HEK293 (cell line): ENCODE data around the gene CMYA5.

Source experiments
- CTCF ChIA-PET: fragments of 350-600 bp; formaldehyde crosslinking; extraction: SDS; loops from one replicate; lab custom pipeline; 2021; ENCODE audit warnings: antibody characterized with exemption; lab: Yijun Ruan, JAX
- POLR2A ChIA-PET: fragments of 300-600 bp; formaldehyde crosslinking; extraction: SDS; loops from one replicate; lab custom pipeline; 2020; ENCODE audit warnings: antibody characterized with exemption, inconsistent platforms; lab: Yijun Ruan, JAX
- H3K27ac ChIP-seq: fragments of 200-500 bp; sonication (Bioruptor generic); 2 replicates; pipeline ENCODE4 v1.5.1; 2014; ENCODE audit warnings: low read depth, low read length, control low read depth, inconsistent platforms; ENCODE audit errors: extremely low read depth
- H3K36me3 ChIP-seq, 2 experiments: fragments of 200-500 bp in 1 of 2; sonication (Bioruptor generic) in 1 of 2; 1 replicate in 1 of 2; 2 replicates in 1 of 2; pipeline ENCODE4 v1.5.1; 2014 to 2017; ENCODE audit warnings: inconsistent platforms in 2 of 2, low read length in 2 of 2; ENCODE audit not compliant: control insufficient read depth in 2 of 2, insufficient read depth in 1 of 2
- H3K4me1 ChIP-seq: fragments of 200-500 bp; sonication (Bioruptor generic); 2 replicates; pipeline ENCODE4 v1.5.1; 2014; ENCODE audit warnings: mild to moderate bottlenecking, low read length, inconsistent platforms; ENCODE audit not compliant: control insufficient read depth, insufficient read depth
- H3K4me3 ChIP-seq: 2 replicates; pipeline ENCODE4 v1.5.1; 2011; ENCODE audit warnings: low read depth, mild to moderate bottlenecking, control low read depth, low read length, moderate library complexity
- H3K9me3 ChIP-seq: fragments of 200-500 bp; sonication (Bioruptor generic); 2 replicates; pipeline ENCODE4 v1.5.1; 2014; ENCODE audit warnings: low read depth, low read length, inconsistent platforms; ENCODE audit not compliant: control insufficient read depth, insufficient read depth
- KLF7 ChIP-seq: fragments of 450-650 bp; formaldehyde crosslinking; IDR thresholded peaks from 2 replicates; pipeline ENCODE4 v1.5.1; 2016; ENCODE audit warnings: missing biosample characterization, missing genetic modification characterization, borderline replicate concordance
- PRDM1 ChIP-seq: fragments of 450-650 bp; formaldehyde crosslinking; IDR thresholded peaks from 2 replicates; pipeline ENCODE4; 2016; ENCODE audit warnings: missing biosample characterization, missing genetic modification characterization
- REST ChIP-seq: fragments of 450-650 bp; formaldehyde crosslinking; IDR thresholded peaks from 2 replicates; pipeline ENCODE4 v1.5.1; 2016; ENCODE audit warnings: missing biosample characterization, missing genetic modification characterization
- SALL2 ChIP-seq: fragments of 450-650 bp; formaldehyde crosslinking; IDR thresholded peaks from 2 replicates; pipeline ENCODE4 v1.5.0; 2017; ENCODE audit warnings: missing biosample characterization, mild to moderate bottlenecking, missing genetic modification characterization, borderline replicate concordance
- ZBTB17 ChIP-seq: fragments of 450-650 bp; formaldehyde crosslinking; IDR thresholded peaks from 2 replicates; pipeline ENCODE4 v1.5.1; 2016; ENCODE audit warnings: missing biosample characterization, missing genetic modification characterization
- ZNF132 ChIP-seq: fragments of 450-650 bp; formaldehyde crosslinking; IDR thresholded peaks from 2 replicates; pipeline ENCODE4 v1.5.1; 2017; ENCODE audit warnings: missing biosample characterization, missing genetic modification characterization, borderline replicate concordance
- ZNF169 ChIP-seq: fragments of 450-650 bp; formaldehyde crosslinking; IDR thresholded peaks from 2 replicates; pipeline ENCODE4 v1.5.1; 2016; ENCODE audit warnings: missing biosample characterization, missing genetic modification characterization
- ZNF174 ChIP-seq: fragments of 450-650 bp; formaldehyde crosslinking; IDR thresholded peaks from 2 replicates; pipeline ENCODE4 v1.5.0; 2017; ENCODE audit warnings: missing biosample characterization, mild to moderate bottlenecking, missing genetic modification characterization
- ZNF248 ChIP-seq: fragments of 450-650 bp; formaldehyde crosslinking; IDR thresholded peaks from 2 replicates; pipeline ENCODE4 v1.5.1; 2017; ENCODE audit warnings: missing biosample characterization, missing genetic modification characterization
- ZNF544 ChIP-seq: fragments of 450-650 bp; formaldehyde crosslinking; IDR thresholded peaks from 2 replicates; pipeline ENCODE4 v1.5.0; 2017; ENCODE audit warnings: missing biosample characterization, missing genetic modification characterization
- ZNF621 ChIP-seq: fragments of 450-650 bp; formaldehyde crosslinking; IDR thresholded peaks from 2 replicates; pipeline ENCODE4 v1.5.1; 2017; ENCODE audit warnings: missing biosample characterization, missing genetic modification characterization
- ZNF704 ChIP-seq: fragments of 450-650 bp; formaldehyde crosslinking; IDR thresholded peaks from 2 replicates; pipeline ENCODE4 v1.5.1; 2016; ENCODE audit warnings: missing biosample characterization, missing genetic modification characterization
- TF ChIP-seq, protein P1 (sequence below): fragments of 450-650 bp; formaldehyde crosslinking; IDR thresholded peaks from 2 replicates; pipeline ENCODE4 v1.5.0; 2017; ENCODE audit warnings: missing biosample characterization, missing genetic modification characterization, borderline replicate concordance
- TF ChIP-seq, protein P2 (sequence below): IDR thresholded peaks from 2 replicates; pipeline ENCODE4 v1.6.1; 2011; ENCODE audit warnings: mild to moderate bottlenecking, low read depth, low read length, borderline replicate concordance
- TF ChIP-seq, protein P3 (sequence below): fragments of 450-650 bp; formaldehyde crosslinking; IDR thresholded peaks from 2 replicates; pipeline ENCODE4 v1.5.1; 2016; ENCODE audit warnings: missing biosample characterization, missing genetic modification characterization, borderline replicate concordance

CMYA5 gene

GRCh38 chr5:79800979-79801827, 111.6 kb downstream of the CMYA5 start:
- Histone ChIP-seq H3K4me1 (no peaks in the 10 kb centered on the region), H3K36me3 (peaks cover 0 to 13% of the 10 kb centered on the region in 2 experiments; a peak in 1 of 3 replicates), H3K9me3 (no peaks in the 10 kb centered on the region), H3K4me3 (no peak overlapping the region), H3K27ac (no peak overlapping the region)
- ChIA-PET CTCF (interaction anchor here (0.6 kb wide), 1 partner anchor 253 kb away, joined by 6 read pairs; no protein-coding TSS in a partner anchor), POLR2A (no interaction called here)
- TF ChIP-seq ZNF169 (tag by site-specific recombination) (no peak), ZBTB17 (tag by site-specific recombination) (no peak), ZNF132 (tag by site-specific recombination) (no peak), ZNF174 (tag by site-specific recombination) (no peak), PRDM1 (tag by site-specific recombination) (peak; percentile 75)
- TF ChIP-seq, protein P1, sequence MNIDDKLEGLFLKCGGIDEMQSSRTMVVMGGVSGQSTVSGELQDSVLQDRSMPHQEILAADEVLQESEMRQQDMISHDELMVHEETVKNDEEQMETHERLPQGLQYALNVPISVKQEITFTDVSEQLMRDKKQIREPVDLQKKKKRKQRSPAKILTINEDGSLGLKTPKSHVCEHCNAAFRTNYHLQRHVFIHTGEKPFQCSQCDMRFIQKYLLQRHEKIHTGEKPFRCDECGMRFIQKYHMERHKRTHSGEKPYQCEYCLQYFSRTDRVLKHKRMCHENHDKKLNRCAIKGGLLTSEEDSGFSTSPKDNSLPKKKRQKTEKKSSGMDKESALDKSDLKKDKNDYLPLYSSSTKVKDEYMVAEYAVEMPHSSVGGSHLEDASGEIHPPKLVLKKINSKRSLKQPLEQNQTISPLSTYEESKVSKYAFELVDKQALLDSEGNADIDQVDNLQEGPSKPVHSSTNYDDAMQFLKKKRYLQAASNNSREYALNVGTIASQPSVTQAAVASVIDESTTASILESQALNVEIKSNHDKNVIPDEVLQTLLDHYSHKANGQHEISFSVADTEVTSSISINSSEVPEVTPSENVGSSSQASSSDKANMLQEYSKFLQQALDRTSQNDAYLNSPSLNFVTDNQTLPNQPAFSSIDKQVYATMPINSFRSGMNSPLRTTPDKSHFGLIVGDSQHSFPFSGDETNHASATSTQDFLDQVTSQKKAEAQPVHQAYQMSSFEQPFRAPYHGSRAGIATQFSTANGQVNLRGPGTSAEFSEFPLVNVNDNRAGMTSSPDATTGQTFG, result no peak

DNA sequence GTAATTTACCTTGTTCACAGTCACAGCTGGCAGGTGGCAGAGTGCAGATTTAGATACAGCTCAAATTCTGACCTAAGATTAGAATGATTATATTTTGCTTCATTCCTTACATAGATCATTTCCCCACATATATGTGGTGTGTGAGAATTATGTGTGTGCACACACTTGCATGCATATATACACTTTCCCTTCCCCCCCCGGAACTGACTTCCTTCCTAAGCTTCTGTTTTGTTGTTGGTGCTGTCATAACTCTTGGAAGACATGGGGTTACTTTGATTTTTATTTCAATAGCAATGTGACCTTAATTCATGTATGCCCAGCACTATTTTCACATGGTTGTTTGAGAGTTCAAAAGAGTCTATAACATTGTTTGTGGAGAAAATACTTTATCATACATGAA, 112.8 kb downstream of the CMYA5 start:
- H3K36me3 ChIP-seq, result peaks cover 0 to 13% of the 10 kb centered on the region in 2 experiments; a peak in 1 of 3 replicates
- CTCF ChIA-PET, result interaction anchor here (0.6 kb wide), 1 partner anchor 74 kb away, joined by 3 read pairs; no protein-coding TSS in a partner anchor
- H3K9me3 ChIP-seq, result no peaks in the 10 kb centered on the region
- POLR2A ChIA-PET, result interaction anchor here (0.6 kb wide), 1 partner anchor 191 kb away, joined by 3 read pairs; no protein-coding TSS in a partner anchor
- H3K4me1 ChIP-seq, result no peaks in the 10 kb centered on the region
- H3K4me3 ChIP-seq, result no peak overlapping the region
- TF ChIP-seq KLF7 (tag by site-specific recombination), result no peak
- TF ChIP-seq, protein P2, sequence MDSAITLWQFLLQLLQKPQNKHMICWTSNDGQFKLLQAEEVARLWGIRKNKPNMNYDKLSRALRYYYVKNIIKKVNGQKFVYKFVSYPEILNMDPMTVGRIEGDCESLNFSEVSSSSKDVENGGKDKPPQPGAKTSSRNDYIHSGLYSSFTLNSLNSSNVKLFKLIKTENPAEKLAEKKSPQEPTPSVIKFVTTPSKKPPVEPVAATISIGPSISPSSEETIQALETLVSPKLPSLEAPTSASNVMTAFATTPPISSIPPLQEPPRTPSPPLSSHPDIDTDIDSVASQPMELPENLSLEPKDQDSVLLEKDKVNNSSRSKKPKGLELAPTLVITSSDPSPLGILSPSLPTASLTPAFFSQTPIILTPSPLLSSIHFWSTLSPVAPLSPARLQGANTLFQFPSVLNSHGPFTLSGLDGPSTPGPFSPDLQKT, result no peak
- no peak for TF ChIP-seq REST (tag by site-specific recombination)
- TF ChIP-seq ZNF621, result no peak
- no peak for TF ChIP-seq ZNF544 (tag by site-specific recombination)
- TF ChIP-seq, protein P3, sequence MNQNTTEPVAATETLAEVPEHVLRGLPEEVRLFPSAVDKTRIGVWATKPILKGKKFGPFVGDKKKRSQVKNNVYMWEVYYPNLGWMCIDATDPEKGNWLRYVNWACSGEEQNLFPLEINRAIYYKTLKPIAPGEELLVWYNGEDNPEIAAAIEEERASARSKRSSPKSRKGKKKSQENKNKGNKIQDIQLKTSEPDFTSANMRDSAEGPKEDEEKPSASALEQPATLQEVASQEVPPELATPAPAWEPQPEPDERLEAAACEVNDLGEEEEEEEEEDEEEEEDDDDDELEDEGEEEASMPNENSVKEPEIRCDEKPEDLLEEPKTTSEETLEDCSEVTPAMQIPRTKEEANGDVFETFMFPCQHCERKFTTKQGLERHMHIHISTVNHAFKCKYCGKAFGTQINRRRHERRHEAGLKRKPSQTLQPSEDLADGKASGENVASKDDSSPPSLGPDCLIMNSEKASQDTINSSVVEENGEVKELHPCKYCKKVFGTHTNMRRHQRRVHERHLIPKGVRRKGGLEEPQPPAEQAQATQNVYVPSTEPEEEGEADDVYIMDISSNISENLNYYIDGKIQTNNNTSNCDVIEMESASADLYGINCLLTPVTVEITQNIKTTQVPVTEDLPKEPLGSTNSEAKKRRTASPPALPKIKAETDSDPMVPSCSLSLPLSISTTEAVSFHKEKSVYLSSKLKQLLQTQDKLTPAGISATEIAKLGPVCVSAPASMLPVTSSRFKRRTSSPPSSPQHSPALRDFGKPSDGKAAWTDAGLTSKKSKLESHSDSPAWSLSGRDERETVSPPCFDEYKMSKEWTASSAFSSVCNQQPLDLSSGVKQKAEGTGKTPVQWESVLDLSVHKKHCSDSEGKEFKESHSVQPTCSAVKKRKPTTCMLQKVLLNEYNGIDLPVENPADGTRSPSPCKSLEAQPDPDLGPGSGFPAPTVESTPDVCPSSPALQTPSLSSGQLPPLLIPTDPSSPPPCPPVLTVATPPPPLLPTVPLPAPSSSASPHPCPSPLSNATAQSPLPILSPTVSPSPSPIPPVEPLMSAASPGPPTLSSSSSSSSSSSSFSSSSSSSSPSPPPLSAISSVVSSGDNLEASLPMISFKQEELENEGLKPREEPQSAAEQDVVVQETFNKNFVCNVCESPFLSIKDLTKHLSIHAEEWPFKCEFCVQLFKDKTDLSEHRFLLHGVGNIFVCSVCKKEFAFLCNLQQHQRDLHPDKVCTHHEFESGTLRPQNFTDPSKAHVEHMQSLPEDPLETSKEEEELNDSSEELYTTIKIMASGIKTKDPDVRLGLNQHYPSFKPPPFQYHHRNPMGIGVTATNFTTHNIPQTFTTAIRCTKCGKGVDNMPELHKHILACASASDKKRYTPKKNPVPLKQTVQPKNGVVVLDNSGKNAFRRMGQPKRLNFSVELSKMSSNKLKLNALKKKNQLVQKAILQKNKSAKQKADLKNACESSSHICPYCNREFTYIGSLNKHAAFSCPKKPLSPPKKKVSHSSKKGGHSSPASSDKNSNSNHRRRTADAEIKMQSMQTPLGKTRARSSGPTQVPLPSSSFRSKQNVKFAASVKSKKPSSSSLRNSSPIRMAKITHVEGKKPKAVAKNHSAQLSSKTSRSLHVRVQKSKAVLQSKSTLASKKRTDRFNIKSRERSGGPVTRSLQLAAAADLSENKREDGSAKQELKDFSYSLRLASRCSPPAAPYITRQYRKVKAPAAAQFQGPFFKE (tag by site-specific recombination), result no peak
- TF ChIP-seq SALL2 (tag by site-specific recombination), result no peak
- TF ChIP-seq ZNF704, result no peak
- TF ChIP-seq ZNF248 (tag by site-specific recombination), result no peak
- no peak overlapping the region for H3K27ac ChIP-seq
